Caki2 (cell line): Measurements from ENCODE around the gene RASA3. TPM values are rescaled to one million over a fixed set of nuclear protein-coding genes. Genes with fewer than 3 reads are reported as not detected.

Experiments
- DNase-seq: peaks from one replicate; pipeline ENCODE4 v3.0.0-alpha.2; 2015; ENCODE audit warnings: low read depth
- in situ Hi-C: cut with HindIII; loops from 2 replicates; pipeline ENCODE4 v1.10.0; 2016; ENCODE audit warnings: low sequenced_read_pairs, low pct_unique_long_range_greater_than_20kb, mixed read lengths
- total RNA-seq: library from RNA; depleted of rRNA; stranded (reverse); fragments of >200 nt; shearing (Covaris generic); gene quantifications from 2 replicates; pipeline ENCODE4 v1.2.3, GENCODE V29; 2014; ENCODE audit warnings: low replicate concordance

Gene RASA3
- total RNA-seq, 1 experiment from 2014 or later: 11.5 TPM

DNA sequence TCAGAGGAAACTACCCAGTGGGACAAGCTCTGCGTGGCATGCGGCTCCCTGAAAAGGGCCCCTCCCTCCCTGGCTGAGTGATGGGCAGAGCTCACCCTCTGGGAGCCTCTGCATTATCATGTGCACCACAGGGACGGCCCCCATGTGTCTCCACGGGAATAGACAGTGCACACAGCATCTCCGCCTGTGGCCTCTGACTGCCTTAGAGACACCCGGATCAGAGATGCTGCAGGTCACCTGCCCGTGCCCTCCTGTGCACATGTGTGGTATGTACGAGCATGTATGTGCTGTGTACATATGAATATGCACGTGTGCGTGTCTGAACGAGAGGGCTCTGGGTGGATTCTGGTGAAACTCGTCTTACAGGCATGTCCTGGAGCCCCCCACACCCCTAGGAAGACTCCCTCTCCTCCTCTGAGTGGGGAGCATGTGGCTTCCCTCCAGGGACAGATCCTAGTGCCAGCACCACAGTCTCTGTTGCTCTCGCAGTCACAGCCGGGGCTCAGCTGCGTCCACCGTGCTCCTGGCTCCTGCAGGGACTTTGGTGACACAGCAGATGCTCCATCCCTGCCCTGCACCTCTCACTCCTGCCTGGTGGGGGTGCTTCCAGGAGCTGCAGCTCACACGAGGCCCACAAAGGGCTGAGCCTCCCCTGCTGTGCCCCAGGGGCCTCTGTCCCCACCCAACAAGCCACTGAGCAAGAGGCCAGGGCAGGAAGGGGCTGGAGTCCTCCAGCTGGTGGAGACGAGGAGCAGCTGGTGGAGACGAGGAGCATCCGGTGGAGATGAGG lies 178.2 kb downstream of the RASA3 start:
- DNase-seq: no peak
- in situ Hi-C loops: no loop called here

DNA sequence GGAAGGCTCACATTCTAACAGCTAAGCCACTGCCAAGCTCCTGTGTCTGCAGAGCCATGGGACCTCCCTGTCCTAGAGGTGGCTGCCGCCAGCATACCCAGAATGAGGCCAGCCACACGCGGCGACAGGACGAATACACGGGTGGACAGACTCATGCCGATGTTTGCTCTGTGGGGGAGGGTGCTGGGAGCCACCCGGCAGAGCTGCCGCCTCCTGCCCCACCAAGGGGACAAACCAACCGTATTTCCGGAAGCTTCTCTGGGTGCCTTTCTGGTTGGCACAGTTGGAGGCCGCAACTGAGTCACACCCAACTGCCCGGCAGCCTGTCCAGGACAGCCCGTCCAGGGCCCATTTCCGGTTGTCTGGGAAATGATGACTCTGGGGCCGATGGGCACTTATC lies 178.9 kb downstream of the RASA3 start:
- in situ Hi-C loops: no loop called here
- DNase-seq: no peak

DNA sequence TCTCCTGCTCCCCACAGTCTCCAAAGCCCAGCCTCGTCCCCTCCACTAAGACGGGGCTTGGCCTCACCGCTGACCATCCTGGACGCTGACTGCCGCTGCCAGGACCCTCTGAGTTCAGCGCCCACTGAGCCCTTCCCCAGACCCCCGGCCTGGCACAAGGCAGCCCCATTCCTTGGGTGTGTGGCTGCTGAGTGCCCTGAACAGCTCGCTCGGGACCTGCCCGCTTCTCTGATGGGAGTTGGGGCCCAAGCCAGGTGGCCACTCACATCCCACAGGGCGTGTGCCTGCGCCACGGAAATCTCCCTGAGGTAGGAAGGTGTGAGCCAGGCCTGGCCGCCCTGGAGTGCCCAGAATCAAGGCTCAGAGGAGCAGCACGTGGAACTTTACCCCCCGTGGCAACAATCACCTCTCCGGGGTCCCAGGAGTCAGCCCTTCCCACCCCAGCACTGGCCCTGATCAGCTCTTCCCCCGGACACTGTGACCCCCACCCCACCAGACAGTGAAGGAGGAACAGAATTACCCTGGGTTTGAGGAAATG lies 179.4 kb downstream of the RASA3 start:
- in situ Hi-C loops: no loop called here
- DNase-seq: no peak

DNA sequence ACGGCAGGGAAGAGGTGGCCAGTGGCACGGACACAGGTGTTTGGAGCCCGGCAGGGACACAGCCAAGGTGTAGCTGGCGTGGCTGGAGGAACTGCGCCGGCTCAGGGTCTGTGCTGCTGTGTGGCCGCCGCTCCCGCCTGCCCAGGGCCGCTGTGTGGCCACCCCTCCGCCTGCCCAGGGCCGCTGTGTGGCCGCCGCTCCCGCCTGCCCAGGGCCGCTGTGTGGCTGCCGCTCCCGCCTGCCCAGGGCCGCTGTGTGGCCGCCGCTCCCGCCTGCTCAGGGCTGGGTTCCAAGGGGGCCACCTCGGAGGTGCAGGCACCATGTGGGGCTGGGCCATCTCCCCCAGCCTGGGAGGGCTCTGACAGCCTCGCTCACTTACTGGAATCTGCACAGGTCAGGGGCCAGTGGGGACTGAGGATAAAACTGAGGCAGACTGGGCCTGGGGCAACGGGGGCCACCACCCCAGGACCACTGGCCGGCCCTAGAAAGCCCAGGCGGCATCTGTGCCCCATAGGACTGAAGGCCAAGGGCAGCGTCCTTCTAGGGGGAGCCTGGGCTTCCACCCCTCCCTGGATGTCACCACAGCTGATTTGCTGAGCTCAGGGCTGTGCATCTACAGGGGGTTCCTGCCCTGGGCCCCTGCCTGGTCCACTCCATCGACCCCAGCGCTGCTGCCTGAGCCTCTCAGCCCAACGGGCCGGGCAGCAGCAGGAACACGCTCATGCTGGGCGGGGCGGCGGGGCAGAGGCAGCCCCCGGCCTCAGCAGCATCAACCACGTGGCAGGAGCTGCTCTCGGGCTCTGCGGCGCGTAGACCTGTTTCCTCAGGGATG lies 180.1 kb downstream of the RASA3 start:
- no peak for DNase-seq
- in situ Hi-C loops: no loop called here

DNA sequence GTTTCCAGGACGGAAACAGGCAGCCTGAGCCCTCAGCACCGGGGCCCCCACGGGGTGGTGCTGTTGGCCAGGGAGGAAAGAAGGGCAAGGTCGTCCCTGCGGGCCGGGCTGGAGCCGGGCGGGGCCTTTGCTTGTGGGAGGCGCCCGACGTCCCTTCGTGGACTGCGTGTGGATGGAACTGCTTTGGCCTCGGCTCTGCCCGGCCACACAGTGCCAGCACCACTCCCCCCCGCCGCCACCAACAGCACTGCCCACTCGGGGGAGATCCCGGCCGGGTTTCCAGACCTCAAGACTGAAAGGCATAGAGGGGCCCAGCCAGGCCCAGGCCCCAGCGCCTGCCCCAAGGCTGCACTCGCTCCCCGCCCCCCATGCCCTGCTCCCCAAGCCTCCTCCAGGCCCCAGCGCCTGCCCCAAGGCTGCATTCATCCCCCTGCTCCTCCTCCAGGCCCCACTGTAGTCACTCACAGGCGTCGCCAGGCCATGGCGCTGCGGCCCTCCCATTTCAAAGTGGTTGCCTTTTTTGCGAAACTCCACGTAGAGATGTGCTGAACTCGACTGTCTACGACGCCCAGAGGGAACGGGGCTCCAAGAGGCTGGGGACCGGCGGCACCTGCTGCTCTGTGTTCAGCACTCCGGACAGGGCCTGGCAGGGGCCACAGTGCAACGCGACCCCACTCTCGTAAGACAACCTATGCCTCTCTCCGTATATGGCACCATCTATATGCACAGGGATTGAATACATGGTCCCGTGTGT lies 181.0 kb downstream of the RASA3 start:
- no peak for DNase-seq
- in situ Hi-C loops: no loop called here

DNA sequence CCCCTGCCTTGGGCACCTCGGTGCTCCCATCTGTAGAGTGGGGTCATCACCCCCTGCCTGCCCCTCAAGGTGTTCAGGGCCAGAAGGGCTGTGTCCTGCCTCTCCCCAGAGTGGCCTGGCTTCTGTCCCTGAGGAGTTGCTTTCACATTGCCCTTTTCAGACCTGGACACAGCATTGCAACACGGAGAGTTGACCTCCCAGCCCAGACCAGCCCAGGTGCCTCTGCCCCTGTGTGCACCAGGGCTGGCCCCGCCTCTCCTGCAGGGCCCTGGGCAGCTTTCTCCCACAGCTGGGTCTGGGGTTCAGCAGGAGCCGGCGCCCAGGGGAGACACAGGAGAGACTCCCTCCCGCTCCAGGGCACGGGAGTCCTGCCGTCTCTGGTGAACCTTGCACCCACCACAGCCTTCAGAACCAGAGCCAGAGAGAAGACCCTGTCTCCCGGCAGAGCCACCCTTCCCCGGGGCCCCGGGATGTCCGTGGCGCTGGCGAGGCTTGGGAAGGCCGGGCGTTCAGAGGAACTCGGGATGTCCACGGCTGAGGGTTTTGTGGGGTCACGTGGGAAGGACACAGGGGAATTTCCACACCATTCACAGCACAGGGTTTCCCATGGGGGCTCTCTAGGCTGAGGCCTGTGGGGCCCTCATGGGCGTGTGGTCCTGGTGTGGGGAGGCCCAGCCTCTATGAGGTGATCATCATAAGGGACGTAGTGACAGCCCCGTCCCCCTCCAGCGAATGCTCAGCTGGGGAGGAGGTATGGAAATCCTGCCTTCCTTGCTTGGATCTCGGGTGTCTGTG lies 181.8 kb downstream of the RASA3 start:
- no peak for DNase-seq
- in situ Hi-C loops: no loop called here

DNA sequence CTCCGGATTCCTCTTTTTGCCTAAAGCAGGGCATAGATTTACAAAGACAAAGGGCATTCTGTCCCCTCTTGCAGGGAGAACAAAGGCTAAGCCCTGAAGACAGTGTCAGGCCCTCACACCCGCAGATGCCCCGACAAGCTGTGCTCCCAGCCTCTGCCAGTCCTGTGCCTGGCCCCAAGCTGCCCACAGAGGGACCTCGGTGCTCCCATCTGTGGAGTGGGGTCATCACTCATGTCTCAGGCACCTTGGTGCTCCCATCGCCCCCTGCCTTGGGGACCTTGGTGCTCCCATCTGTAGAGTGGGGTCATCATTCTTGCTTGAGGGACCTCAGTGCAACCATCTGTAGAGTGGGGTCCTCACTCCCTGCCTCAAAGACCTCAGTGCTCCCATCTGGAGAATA lies 182.9 kb downstream of the RASA3 start:
- in situ Hi-C loops: no loop called here

DNA sequence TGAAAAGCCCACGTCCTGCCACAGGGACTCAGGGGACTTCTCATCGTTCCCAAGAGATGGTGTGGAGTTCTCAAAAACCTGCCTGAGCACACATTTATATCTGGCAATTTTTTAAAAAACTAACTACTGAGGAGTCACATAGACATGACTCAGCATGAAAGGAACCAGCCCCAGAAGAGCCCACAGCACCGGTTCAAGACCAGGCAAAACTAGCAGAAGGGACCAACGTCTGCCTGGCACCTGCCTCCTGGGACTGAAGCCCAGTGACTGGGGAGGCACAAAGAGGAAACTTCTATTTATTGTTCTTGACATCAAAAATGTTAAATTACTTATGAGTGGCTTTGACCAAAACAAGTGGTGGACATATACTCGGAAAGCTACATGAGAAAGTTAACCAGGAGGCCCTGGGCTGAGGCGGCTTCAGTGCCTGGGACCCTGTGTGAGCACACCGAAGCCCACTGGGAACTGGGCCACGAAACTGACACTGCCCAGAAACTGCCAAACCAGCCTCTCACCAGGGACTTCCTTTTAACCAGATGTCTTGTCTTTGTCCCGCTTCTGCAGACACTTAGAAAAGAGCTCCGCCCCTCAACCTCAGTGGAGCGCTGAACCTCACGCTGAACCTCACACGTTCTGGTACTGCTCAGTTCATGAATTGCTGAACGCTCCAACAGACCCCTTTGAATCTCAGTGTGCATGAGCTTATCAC lies 184.2 kb downstream of the RASA3 start:
- no peak for DNase-seq
- in situ Hi-C loops: no loop called here

More for the DNA sequence above, 182.9 kb downstream of the RASA3 start:
- DNase-seq: no peak

DNA sequence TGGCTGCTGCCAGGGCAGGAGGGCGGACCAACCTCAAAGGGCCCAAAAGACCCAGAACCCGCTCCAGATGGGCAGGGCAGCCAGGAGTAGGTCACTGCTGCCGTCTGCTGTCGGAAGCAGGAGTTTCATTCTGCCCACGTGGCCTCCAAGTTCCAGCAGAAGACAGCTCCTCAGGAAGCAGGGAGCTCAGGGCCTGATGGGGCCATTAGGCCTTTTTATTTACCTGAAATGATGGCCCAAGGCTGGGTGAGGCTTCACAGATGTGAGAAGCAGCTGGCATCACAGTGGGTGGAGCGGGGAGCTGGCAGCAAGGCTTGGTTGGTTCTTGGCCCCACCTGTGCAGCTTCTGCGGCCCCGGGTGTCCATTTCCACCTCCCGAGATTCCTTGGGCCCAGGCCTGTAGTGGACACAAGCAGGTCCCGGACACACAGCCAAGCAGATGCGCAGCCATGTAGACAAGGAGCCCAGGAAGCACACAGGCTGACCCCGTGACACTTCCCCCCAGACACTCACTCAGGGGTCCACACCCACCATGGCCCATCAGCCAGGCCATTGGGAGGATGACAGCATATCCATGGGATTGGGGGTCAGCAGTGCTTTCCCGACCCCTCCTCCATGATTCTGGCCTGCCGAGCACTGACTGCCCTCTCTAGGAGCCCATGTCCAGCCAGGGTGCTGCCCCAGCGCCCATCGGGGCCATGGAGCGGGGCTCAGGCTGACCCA lies 185.0 kb downstream of the RASA3 start:
- in situ Hi-C loops: no loop called here
- no peak for DNase-seq

DNA sequence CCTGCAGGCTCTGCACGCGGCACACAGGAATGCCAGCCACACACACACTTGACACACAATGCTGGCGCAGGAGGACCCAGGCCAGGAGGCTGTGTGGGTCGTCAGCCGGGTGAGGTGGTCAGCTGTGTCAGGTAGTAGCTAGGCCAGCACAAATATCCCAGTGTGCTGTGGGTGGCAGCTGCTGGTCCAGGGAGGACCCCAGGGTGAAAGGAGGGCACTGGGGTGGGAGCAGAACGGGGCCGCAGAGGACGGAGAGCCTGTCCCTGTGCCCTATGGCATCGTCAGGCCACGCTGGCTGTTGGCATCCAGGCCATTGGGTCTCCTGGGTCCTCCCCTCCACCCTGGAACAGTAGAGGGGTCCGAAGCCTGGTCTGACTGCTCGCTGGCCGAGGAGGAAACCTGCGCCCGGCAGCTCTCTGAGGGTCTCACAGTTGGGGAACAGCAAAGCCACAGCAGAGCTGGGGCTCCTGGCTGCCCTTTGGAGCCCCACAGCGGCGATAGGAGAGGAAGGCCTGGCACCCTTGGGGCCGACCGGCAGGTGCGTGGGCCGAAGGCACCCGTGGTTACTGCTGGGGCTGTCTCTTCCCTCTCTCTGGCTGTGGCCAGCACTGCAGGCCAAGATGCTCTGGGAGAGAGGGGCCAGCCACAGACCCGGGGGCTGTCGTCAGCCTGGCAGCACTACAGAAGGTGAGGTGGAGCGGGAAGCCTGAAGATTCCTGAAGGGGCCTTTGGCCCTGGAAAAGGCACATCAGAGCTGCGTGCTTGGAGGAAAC lies 185.8 kb downstream of the RASA3 start:
- in situ Hi-C loops: no loop called here
- DNase-seq: no peak

DNA sequence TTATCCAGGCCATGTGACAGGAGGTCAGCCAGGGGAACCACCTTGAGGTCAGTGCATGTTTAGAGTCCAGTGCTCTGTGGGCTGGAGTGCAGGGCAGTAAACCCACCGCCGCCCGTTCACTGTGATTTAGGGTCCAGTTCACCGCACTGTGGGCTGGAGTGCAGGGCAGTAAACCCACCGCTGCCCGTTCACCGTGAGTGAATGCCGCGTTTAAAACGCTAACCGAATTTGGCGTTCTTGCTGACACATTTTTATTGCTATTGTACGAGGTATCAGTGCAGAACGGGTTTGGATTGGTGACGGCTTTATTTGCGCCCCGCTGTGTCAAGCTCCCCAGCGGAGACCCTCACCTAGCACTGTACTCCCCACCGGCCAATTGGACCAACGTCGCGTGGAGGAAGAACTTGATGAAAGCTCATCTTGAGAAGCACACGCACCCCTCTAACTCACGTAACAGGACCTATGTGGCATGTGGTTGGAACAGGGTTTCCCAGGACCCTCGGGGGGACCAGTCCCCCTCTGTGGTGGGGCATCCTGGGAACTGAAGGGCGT lies 186.5 kb downstream of the RASA3 start:
- in situ Hi-C loops: no loop called here
- DNase-seq: no peak

DNA sequence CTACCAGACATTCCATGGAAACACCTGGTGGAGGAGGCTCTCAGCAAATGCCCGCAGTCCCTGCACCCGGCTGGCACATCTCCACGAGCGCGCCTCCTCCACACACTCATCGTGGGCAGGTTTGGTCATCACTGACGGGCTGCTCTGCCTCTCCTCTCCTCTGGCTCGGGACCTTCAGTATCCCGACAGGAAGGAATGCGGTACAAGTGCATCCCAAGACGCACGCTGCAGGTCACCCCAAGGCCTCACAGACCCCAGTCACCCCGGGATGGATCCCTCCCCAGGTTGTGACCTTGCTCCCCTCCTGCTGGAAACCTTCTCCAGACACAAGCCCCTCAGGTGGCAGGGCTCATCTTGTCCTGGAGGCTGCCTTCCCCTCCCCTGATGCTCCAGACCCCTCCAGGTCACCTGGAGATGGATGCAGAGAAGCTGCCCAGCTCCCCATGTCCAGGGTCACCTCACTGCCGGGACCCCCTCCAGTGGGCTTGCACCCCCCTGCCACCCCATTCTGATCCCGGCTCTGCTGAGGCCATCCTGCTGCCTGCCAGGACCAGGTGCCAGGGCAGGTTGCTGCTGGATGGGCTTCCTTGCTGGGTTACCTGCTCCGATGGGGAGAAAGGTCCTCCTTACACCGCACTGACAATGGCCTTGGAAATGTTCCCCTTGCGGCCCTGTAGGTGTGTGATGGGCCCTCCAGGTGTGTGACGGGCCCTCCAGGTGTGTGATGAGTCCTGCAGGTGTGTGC lies 188.4 kb downstream of the RASA3 start:
- DNase-seq: no peak
- in situ Hi-C loops: no loop called here

DNA sequence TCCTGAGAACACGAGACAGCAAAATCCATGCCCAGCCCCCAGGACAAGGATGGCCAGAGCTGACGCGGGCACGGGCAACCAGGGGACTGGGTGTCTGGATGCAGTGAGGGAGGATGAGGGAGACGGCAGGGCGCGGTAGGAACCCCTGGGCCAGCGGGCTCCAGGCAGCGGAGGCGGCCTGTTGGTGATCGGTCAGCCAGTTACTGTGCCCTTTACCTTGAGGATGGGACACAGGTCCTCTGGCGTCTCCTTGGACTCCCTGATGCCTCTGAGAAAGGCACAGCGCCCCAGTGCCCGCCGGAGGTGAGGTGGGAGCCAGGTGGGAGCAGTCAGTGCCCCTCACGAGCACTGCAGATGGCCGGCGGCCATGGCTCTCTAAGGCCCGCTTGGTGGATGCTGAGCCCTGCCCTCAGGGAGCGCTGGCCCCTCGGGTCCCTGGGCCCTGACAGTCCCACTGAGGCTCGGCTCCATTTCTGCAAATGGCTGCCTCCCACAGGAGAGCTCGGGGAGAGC lies 189.8 kb downstream of the RASA3 start:
- no peak for DNase-seq
- in situ Hi-C loops: no loop called here

DNA sequence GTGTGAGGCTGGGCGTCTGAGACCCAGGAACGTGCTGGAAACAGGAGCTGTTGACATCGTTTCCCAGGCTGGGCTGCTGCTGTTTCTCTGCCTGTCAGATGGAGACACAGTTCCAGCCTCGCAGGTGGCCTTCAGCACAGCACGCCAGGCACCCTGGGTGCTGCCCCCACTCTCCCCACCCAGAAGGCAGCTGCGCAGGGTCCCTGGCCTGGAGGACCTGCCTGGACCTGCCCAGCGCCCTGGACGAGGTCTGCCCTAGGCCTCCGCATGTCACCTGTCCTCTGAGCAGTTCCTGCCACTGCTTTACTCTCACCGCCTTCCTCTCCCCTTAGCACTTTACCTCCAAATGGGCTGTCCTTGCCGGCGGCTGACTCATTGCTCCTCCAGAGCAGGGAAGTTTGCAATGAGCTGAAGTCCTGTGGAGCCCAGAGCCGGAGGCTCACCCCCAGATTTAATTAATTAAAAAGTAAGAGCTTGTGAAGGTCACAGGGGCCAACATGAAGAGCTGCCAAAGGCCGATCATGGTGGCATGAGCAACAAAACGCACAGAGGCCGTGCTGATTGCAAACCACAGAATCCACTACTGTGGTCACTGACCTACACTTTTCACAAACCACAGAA lies 190.7 kb downstream of the RASA3 start:
- no peak for DNase-seq
- in situ Hi-C loops: no loop called here

DNA sequence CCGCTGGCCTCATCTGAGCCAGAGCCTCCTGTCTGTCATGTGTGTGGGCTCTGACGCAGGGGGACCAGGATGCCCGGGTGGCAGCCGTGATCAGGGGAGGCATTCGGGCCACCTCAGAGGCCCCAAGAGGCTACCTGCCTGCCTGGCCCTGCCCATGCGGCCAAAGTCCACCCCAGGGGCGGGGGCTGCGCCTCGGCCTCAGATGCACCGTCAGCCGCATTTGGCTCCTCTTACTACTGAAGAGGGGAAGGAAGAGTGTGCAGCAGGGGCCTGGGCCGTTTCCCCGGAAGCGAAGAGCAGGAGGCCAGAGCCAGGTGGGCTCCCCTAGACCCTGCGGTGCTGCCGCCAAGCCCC lies 192.5 kb downstream of the RASA3 start:
- in situ Hi-C loops: no loop called here
- DNase-seq: no peak
